Measurements from ENCODE around the gene SLC27A1. TPM values are rescaled to one million over a fixed set of nuclear protein-coding genes. Genes with fewer than 3 reads are reported as not detected.

SLC27A1 gene
- total and polyA plus RNA-seq, 9 of the 15 experiments (the other 6 are each of a cell fraction or from before 2014, with no cell fraction given) = 0.06 to 3.0 (median 1.1) TPM

- no peak for TF ChIP-seq BCLAF1 (IDR thresholded peaks at IDR 0.05; ENCODE audit: borderline replicate concordance in 1 of 2, control insufficient read depth in 1 of 2, low read depth in 2 of 2, low read length in 1 of 2)
- no peak for TF ChIP-seq ZNF212 (CRISPR knock-in tag; IDR thresholded peaks at IDR 0.05)
- TF ChIP-seq MEF2A (IDR thresholded peaks at IDR 0.05; ENCODE audit: control insufficient read depth, low read depth, low read length) = no peak
- no peak for TF ChIP-seq NFIC (IDR thresholded peaks at IDR 0.05)
- no peak for TF ChIP-seq JUNB (CRISPR knock-in tag; conservative IDR thresholded peaks at IDR 0.05)
- no peak for TF ChIP-seq CAMTA2 (CRISPR knock-in tag; conservative IDR thresholded peaks at IDR 0.05)
- no peak for TF ChIP-seq PTRF (tag; IDR thresholded peaks at IDR 0.05)
- TF ChIP-seq TFAP4 (CRISPR knock-in tag; IDR thresholded peaks at IDR 0.05; ENCODE audit: borderline replicate concordance) = no peak
- TF ChIP-seq FOXA3 (CRISPR knock-in tag; conservative IDR thresholded peaks at IDR 0.05 in 1 of 2, IDR thresholded peaks at IDR 0.05 in 1 of 2) = 0 out of 4 replicates have a peak, but pooled peaks of 1 of the 2 experiments have one; percentile 17
- no peak for TF ChIP-seq TRIM28 (IDR thresholded peaks at IDR 0.05)
- TF ChIP-seq ZNF280A (IDR thresholded peaks at IDR 0.05; ENCODE audit: low read depth, partially characterized antibody) = no peak
- no peak for TF ChIP-seq KLF1 (tag; IDR thresholded peaks at IDR 0.05)
- TF ChIP-seq RBBP5 (IDR thresholded peaks at IDR 0.05; ENCODE audit: borderline replicate concordance, insufficient read depth, low read length, poor library complexity, severe bottlenecking) = no peak
- TF ChIP-seq CREM (IDR thresholded peaks at IDR 0.05; ENCODE audit: low read depth) = no peak
- no peak; the same call in 1 of the 2 replicates for TF ChIP-seq MYC (IDR thresholded peaks at IDR 0.05; ENCODE audit: low read depth, low read length)
- no peak for TF ChIP-seq MYC (CRISPR knock-in tag; IDR thresholded peaks at IDR 0.05; ENCODE audit: borderline replicate concordance, low read depth)
- no peak for TF ChIP-seq ZNF280B (CRISPR knock-in tag; IDR thresholded peaks at IDR 0.05)
- peak; percentile 13; the same call in 1 of the 2 replicates for TF ChIP-seq PKNOX1 (IDR thresholded peaks at IDR 0.05)
Observed at GRCh38 chr19:17450264-17451075, 19.9 kb upstream of the SLC27A1 start (continued).
